SKM-1 treated with dmso at 0.1 percent for 144 hours (cell line): Measurements from ENCODE around the gene FJX1.
"Not testable (repeated sequence)": the region's sequence is repeated elsewhere in the genome, so short reads cannot be mapped to it uniquely, and the experiment has no call there.

ENCODE experiments used
- DNase-seq: peaks from one replicate; lab custom pipeline; 2025; ENCODE audit not compliant: unreplicated experiment; lab: John Stamatoyannopoulos, UW

Gene FJX1

DNA sequence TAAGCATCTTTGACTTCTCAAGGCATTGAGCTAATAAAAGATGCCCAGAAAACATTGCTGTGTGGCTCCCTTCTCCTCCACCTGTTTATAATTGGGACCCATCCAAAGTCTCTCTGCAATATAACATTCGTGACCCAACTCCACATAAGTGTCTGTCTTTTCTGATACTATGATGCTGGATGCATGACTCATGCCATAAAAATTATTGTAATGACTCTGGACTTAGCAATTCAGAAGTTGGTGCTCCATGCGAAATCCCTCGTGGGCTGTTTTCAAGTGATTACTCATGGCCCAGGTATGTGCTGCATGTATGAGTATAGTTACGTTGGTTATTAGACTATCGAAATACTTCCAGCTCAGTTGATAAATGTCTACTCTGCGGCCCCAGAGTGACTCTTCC, 11.7 kb downstream of the FJX1 start:
- no peak for DNase-seq

- no peak for DNase-seq
These were observed 13.6 kb downstream of the FJX1 start for GRCh38 chr11:35631891-35632290.

DNA sequence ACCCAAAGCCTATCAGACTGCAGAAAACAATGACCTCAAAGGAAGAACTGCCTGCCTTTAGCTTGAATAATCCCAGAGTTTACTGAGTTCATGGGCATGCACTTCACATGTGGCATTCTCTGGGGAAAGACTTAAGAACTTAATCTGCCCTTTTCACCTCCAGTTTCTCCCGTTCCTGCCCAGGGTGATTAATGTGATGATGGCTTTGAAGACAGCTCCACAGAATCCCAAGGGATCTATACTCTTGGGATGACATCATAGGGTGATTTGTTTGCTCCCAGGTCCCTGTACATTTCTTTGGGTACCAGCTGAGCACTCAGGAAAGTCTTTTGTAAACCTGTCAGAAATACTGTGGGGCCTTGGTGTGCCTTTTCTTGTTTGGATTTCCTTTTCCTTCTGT, 14.0 kb downstream of the FJX1 start:
- DNase-seq = no peak

DNA sequence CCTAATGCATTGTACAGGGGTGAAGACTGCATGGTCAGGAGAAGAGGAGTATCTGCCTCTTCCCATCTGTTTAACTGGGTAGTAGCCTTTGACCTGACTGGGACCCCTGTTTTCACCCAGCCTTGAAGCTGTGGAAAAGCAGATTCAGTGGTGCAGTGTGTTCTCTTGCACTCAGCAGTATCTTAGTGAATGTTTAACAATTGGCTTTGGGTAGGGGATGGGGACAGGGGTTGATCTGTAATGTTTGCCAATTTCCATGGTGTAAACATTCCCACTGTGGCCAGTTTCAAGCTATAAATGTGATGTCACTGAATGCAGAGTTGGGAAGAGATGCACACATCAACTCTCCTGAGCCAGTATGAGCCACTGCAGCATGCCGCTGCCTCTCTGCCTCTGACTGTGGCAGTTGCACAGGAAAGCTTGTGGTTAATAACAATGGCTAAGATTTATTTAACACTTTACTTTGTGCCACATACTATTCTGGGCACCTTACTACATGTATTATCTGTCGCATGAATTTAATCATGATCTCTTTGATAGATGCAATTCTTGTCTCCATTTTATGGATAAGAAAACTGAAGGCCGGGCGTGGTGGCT, 15.7 kb downstream of the FJX1 start:
- DNase-seq = no peak

GRCh38 chr11:35635933-35636332, 17.7 kb downstream of the FJX1 start:
- no peak for DNase-seq

- DNase-seq = no peak
These were observed 21.4 kb downstream of the FJX1 start for GRCh38 chr11:35639591-35640179.

DNA sequence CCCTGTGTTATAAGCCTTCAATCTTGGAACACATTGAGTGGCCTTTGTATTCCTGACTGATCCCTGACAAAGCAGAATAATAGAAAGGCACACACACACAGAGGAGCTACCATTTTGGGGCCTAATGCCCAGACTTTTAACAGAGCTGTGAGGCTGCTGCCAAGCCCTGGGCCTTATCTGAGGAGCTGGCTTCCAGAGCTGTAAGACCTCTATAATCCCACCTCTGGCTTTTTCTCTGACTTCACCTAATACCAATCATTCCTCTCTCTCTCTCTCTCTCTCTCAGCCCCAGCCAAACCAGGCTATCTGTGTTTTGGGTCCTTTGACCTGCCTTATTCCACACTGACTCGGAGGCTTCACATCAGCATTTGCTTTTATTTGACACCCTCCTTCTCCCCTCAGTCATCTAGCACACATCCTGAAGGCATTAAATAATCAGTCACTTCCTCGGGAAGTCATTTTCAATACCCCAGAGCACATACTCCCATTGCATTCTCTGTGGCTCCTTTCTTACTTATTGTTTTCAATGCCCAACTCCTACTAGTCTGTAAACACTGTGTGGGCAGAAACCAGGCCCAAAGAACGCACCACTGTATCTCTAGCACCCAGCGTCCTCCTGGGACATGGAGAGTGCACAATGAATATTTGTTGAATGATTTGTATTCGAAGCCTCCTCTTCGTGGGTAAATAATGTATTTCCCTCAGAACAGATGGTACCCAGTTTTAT, 23.1 kb downstream of the FJX1 start:
- DNase-seq = no peak

- DNase-seq = no peak
These were observed 23.7 kb downstream of the FJX1 start for GRCh38 chr11:35641964-35642363.

- no peak for DNase-seq
These were observed 29.3 kb downstream of the FJX1 start for GRCh38 chr11:35647421-35648093.

DNA sequence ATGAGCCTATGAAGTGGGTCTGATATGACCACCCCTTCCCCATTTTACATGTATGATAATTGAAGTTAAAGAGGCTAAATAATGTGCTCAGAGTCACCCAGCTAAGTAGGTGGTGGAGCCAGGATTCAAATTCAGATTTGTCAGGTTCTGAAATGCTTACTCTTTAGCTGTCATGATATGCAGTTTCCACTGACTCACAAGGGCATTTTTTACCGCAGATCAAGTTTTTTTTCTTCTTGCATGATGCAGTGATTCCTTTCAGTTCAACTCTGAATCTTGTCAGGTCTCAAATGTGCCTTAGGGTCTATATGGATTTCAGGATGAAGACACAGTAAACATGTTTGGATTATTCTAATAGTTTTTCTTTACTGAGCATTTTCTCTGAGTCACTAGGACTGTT, 31.7 kb downstream of the FJX1 start:
- DNase-seq = no peak

DNA sequence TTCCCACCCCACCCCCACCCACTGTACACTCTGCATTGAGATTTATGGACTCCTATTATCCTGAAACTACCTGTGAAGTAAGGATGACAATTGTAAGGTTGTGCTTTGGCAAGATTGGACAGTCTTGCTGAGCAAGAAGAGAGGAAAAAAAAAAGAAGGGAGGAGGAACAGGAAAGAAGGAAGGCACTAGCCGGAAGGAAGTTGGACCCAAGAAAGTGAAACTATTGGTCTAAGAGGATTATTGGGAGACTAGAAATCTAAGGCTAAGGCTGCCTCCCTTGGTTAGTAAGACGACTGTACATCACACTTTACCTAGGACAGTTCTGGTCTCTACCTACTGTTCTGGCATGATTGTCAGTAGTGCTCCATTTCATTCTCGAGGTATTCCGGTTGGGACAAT, 32.2 kb downstream of the FJX1 start:
- no peak for DNase-seq

- DNase-seq = no peak
These were observed 33.0 kb downstream of the FJX1 start for GRCh38 chr11:35651263-35651662.

DNA sequence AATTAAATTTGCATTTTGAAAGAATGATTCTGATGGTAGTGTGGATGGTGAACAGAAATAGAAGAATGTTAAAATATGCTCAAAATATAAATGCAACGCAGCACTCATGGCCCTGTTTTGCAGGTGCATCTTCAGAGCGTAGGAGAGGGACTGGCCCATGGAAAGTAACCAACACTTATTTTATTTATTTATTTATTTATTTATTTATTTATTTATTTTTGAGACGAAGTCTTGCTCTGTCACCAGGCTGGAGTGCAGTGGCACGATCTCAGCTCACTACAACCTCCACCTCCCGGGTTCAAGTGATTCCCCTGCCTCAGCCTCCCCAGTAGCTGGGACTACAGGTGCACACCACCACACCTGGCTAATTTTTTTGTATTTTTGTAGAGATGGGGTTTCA, 34.5 kb downstream of the FJX1 start:
- DNase-seq = not testable (repeated sequence)

DNA sequence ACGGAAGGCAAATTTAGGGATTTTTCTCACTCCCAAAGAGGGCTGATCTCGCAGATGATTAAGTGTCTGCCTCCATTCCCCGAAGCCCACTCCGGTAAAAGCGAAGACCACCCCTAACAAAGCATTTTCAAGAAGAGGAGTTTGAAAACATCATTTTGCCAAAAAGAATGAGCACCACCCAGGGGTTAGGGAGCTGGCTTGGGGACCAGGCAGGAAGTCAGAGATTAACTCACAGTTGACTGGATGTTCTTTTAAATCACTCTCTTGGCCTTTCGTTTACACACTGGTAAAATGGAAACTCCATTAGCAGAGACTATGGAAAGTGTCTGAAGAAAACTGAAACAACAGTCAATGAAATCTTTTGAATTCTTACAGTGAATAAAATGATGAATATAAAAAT, 36.5 kb downstream of the FJX1 start:
- no peak for DNase-seq

DNA sequence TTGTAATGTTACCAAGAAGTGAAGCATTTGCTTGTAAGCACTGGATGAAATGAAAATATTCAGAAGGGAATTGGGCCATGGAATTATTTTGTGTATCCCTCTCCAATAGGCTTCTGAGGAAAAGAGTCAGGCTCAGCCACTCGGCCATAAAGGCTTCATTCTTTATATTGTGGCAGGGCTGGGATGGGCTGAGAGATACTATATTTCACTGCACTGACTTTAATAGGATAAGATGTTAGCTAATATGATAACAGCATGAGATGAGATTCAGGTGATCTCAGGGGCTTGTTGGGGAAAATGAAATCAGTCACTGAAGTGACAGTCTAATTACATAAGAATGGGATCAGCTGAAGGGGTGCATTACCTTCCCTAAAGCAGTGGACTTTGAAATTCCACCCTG, 37.0 kb downstream of the FJX1 start:
- no peak for DNase-seq

DNA sequence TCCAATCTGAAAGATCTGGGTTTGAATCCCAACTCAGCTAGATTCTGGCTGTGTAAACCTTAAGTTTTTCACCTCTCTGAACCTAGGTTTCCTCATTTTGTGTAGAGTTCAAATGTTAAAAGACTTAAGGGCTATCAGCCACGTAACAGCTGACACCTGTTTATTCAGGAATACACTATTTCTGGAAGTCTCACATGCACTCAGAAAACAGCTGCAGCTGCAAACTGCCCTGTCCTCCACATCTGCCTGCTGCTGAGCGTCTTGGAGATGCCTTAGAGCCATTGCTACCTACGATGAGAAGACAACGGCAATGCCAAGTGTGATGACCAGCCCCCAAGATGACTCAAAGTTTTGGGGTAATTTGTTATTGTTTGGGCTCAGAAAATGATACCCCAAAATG, 37.6 kb downstream of the FJX1 start:
- no peak for DNase-seq

GRCh38 chr11:35658020-35658948, 40.0 kb downstream of the FJX1 start:
- DNase-seq = no peak

DNA sequence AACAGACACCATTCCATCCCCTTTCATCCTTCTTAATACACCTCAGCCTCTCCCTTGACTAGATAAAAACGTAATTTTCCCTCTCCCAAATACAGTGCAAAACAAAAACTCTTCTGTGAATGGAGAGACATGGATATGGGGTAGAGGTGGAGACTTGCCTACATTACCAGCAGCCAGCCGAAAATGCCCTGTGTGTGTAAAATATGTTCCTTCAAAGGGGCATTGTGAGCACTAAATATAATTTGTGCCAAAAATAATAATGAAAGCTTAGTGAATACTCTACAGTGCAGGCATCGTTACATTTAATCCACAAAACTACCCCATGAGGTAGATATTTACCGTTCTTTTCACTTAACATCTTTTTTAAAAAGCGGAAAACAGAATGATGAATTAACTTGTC, 43.3 kb downstream of the FJX1 start:
- DNase-seq = no peak

GRCh38 chr11:35662061-35662648, 43.9 kb downstream of the FJX1 start:
- no peak for DNase-seq

GRCh38 chr11:35662649-35663407, 44.6 kb downstream of the FJX1 start, which contains the start of gene TRIM44:
Gene TRIM44 (plus strand): TSS chr11:35662775. CDS start chr11:35663112, 337 bp downstream.
- DNase-seq = peak; percentile 84
